ENCODE results near the gene CHRFAM7A. TPM values are rescaled to one million over a fixed set of nuclear protein-coding genes. Genes with fewer than 3 reads are reported as not detected.
"Not testable (repeated sequence)": the region's sequence is repeated elsewhere in the genome, so short reads cannot be mapped to it uniquely, and the experiment has no call there.

Gene CHRFAM7A
- total RNA-seq = not detected

DNA sequence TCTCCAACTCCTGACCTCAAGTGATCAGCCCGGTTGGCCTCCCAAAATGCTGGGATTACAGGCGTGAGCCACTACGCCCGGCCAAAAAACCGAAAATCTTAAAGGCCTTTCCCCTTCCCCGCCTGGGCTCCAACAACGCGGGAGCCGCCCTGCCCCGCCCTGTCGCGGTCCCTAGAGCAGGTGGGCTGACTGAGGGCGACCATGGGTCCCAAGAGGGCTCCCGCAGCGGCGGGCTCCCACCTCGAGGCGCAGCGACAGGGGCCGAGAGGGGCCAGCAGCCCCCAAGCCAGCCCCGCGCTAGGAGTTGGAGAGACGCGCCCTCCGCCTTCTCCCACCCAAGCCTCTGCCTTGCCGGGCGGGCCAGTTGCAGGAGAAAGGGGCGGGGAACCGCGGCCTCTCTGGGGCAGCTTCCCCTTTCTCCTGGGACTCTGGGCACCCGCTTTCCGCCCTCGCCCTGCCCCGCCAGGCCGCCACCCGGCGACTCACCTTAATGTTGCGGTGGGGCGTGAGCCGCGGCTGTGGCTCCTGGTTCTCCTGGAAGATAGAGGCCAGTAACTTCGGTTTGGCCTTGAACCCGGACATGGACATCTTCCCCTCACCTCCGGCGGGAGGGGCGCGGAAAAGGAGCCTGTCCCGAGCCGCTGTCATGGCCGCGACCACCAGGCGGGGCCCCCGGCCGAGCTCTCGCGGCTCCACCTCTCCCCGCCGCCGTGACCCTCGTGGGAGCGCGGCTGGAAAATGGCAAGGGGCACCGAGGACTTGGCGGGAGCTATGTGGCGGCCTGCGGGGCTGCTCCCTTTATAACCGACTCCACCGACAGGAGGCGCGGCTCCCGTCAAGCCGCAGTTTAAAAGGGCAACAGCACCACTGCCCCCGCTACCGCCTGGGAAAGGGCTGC lies at the start of gene CHRFAM7A:
CHRFAM7A (minus strand) TSS at position 775 of the 898 bp plus-strand sequence. CDS start 10,189 bp downstream, outside the sequence.
- DNase-seq = not testable (repeated sequence)

GRCh38 chr15:30438348-30438747 lies 45.0 kb upstream of the CHRFAM7A start:
- DNase-seq = not testable (repeated sequence)

DNA sequence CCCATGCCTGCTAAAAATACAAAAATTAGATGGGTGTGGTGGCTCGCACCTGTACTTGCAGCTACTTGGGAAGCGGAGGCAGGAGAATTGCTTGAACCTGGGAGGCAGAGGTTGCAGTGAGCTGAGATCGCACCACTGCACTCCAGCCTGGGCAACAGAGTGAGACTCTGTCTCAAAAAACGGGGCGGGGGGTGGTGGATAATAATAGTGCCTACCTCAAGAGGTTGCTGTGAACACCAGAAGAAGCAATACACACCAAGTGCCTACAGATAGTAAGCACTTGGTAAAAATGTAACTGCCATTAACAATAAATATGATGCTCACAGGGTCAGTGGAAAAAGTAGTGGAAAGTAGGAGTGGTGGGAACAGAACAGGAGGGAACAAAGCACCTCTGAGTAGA lies 42.5 kb upstream of the CHRFAM7A start:
- not testable (repeated sequence) for DNase-seq

DNA sequence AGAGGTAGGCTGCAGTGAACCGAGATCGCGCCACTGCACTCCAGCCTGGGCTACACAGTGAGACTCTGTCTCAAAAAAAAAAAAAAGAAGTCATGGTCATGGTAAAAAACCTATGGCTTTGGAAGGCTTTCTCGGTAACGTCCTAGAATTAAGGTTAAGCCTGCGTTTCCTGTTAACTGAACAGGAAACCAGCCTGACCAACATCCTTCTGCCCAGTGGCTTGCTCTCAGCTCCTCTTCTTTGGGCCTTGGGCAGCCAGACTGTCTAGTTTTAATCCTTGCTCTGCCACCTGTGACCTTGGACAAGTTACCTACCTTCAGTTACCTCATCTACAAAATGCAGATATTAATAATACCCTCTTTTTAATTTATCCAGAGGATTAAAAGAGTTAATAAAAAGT lies 27.4 kb upstream of the CHRFAM7A start:
- DNase-seq = not testable (repeated sequence)

GRCh38 chr15:30414160-30414559 lies 20.8 kb upstream of the CHRFAM7A start, which contains the start of gene GOLGA8R:
GOLGA8R (minus strand) TSS chr15:30414260; CDS start chr15:30414162, 98 bp downstream.
- not testable (repeated sequence) for DNase-seq

GRCh38 chr15:30407636-30408035 lies 14.3 kb upstream of the CHRFAM7A start:
- not testable (repeated sequence) for DNase-seq

DNA sequence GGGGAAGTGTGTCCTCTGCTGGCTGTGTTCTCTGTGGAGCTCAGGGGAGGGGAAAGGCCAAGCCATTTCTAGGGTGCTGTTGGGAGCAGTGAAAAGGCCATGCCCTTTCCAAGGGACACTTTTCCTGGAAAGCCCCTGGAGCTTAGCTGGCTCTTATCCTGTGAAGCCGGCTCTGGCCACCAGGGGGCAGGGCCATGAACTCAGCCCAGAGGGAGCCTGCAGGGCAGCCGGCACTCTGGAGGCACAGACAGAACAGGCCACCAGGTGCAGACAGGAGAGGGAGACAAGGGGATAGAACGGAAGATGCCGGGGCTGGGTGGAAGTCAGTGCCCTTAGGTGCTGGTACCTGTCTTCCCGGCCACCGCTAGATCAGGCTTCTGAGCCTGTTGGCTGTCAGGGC lies 5.6 kb upstream of the CHRFAM7A start:
- DNase-seq = peak; percentile 16

DNA sequence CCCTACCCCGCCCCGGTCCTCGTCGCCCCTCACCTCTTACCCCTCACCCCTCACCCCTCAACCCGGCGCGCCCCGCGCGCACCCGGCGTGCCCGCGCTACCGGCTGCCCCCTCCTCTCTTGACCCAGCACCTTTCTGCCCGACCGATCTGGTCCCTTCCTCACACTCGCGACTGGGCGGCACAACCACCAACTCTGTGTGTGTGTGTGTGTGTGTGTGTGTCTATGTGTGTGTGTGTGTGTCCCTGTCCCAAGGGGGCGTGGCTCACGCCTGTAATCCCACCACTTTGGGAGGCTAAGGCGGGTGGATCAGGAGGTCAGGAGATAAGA lies 288 bp upstream of the CHRFAM7A start:
- not testable (repeated sequence) for DNase-seq

DNA sequence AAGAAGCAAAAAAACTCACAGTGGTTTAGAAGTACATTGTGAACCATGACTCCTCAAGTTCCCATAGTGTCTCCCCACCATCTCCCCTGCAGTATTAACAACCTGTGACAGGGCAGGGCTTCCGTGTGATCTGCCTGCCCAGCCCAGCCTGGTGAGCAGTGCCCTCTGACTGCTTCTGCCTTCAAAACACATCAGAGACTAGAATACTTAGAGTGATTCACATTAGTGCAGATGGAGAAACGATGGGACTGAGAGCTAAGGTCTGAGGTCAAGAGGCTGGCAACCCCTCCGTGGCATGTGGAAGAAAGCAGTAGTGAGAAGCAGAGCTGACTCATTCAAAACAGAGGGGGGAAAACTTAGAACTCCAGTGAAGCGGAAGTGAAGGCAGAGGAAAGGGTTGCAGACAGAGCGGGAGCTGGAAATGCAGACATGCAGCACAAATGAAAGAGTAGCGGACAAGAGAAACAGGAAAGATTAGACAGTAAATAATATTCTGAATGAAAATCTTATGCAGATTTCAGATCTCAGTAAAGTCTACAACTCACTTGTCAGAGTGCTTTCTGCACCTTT lies 6.9 kb downstream of the CHRFAM7A start:
- DNase-seq = not testable (repeated sequence)

- not testable (repeated sequence) for DNase-seq
These were observed 16.3 kb downstream of the CHRFAM7A start for GRCh38 chr15:30377082-30377413.

GRCh38 chr15:30376375-30377081 lies 16.8 kb downstream of the CHRFAM7A start:
- not testable (repeated sequence) for DNase-seq

DNA sequence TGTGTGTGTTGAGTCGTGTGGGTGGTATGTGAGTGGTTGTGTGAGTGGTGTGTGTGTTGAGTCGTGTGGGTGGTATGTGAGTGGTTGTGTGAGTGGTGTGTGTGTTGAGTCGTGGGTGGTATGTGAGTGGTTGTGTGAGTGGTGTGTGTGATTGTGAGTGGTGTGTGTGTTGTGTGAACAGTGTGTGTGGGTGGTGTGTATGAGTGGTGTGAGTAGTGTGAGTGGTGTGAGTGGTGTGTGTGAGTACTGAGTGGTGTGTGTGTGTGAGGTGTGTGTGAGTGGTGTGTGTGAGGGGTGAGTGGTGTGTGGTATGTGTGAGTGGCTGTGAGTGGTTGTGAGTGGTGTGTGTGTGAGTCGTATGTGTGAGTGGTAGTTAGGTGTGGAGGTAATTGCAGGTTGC lies 17.5 kb downstream of the CHRFAM7A start:
- DNase-seq = not testable (repeated sequence)

- not testable (repeated sequence) for DNase-seq
These were observed 18.5 kb downstream of the CHRFAM7A start for GRCh38 chr15:30374862-30375261.

DNA sequence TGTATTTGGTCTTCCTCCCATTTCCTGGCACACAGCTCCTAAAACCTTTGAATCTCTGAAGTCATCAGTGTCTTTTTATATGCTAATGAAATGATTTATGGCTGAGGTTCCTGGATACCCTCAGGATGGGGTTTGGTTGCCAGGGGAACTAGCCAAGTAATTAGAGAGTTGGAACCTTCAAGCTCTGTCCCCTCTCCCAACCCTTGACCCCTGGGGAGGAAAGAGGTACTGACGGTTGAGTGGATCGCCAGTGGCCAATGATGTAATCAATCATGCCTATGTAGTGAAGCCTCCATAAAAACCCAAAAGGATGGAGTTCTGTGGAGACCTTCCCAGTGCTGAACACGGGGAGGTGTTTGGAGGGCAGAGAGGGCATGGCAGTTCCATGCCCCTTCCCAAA lies 25.1 kb downstream of the CHRFAM7A start:
- DNase-seq = not testable (repeated sequence)

DNA sequence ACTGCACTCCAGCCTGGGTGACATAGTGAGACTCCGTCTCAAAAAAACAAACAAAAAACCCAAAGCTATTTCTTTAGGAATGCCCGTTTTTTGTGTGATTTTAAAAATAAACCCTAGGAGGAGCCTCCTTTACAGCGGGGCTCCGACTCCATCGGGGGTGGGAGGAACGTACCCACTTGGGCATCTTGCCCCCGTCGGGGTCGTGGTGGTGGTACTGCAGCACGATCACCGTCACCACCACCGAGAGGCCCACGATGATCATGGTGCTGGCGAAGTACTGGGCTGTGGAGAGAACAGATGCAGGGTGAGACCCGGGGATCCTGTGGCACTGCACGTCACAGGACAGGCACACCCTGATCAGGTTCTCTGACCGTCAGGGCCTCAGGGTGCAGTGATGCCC lies 26.1 kb downstream of the CHRFAM7A start:
- not testable (repeated sequence) for DNase-seq

DNA sequence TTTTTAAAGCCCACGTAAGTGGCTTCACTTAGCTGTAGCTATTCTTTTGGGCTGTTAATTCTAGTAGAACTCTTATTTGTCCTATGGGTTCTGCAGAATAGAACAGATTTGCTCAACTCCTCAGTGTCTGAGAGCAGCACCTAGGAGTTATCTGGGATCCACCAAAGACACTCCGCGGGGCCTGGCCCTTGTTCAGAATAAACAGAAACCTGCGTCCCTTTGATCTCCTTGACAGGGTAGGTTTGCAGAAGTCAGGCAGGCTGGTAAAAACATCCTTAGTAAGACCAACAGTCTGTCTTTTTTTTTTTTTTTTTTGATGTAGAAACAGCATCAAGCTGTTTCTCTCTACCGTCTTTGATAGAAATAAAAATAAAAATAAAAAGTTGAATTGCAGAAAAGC lies 31.9 kb downstream of the CHRFAM7A start:
- DNase-seq = not testable (repeated sequence)

DNA sequence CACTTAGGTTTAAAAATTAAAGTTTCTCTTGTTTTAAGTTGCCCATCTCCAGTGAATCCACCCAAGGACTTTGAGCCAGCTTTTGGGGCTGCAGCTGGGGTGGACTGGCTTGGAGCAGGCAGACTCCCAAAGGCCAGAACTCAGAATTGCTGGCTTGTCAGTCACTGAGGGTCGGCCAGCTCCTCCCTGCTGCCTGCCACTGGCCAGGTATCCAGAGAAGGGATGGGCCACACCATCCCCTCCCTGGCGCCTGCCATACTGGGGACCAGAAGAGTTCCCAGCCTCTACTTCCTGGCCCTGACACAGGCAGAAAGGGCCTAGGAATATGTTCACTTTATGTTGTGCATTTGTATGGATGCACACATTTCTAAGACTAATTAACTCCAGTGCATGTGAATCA lies 32.4 kb downstream of the CHRFAM7A start:
- DNase-seq = not testable (repeated sequence)

DNA sequence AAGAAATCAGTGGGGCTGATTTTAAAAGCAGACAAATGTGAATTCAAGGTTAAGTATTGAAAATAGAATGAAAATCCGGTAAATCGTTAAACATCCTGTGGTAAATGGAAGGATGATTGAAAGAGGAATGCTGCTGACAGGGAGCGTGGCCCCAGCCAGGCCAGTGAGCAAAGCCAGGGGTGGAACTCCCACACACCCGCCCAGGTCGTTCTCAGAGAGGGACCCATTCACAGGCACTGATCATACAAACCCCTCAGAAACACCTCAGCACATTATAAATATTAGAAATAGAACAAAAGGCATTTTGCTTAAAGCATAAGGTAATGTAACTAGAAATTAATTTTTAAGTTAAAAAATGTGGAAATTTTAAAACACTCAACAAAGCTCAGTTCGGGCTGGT lies 38.3 kb downstream of the CHRFAM7A start:
- DNase-seq = not testable (repeated sequence)

- DNase-seq = not testable (repeated sequence)
These were observed 43.5 kb downstream of the CHRFAM7A start for GRCh38 chr15:30349803-30350202.

- DNase-seq = not testable (repeated sequence)
These were observed 56.8 kb downstream of the CHRFAM7A start for GRCh38 chr15:30336584-30336983.

DNA sequence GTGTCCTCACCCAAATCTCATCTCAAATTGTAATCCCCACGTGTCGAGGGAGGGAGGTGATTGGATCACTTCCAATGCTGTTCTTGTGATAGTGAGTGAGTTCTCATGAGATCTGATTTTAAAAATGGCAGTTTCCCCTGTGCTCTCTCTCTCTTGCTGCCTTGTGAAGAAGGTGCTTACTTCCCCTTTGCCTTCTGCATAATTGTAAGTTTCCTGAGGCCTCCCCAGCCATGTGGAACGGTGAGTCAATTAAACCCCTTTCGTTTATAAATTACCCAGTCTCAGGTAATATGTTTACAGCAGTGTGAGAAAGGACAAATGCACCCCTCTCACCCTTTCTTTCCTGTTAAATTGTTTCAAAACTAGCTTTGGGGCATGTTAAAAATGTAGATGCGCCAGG lies 59.2 kb downstream of the CHRFAM7A start:
- not testable (repeated sequence) for DNase-seq

DNA sequence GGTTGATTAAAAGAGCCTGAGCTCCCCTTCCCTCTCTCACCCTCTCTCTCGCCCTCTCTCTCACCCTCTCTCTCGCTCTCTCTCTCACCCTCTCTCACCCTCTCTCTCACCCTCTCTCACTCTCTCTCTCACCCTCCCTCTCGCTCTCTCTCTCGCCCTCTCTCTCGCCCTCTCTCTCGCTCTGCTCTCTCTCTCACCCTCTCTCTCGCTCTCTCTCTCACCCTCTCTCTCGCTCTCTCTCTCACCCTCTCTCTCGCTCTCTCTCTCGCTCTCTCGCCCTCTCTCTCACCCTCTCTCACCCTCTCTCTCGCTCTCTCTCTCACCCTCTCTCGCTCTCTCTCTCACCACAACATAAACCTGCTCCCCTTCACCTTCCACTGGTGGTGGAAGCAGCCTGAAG lies 67.2 kb downstream of the CHRFAM7A start:
- DNase-seq = not testable (repeated sequence)

- DNase-seq = not testable (repeated sequence)
These were observed 72.3 kb downstream of the CHRFAM7A start for GRCh38 chr15:30321063-30321462.
